PC-3 (cell line): ENCODE data around the gene RAB32. TPM values are rescaled to one million over a fixed set of nuclear protein-coding genes. Genes with fewer than 3 reads are reported as not detected.

Source experiments
- ATAC-seq: fragments of 200-7000 bp; cut with Tn5 transposase; 2 replicates; pipeline ENCODE4 v1.9.1; 2020; ENCODE audit warnings: mild to moderate bottlenecking, moderate library complexity
- BruUV-seq: library from RNA; stranded (reverse); fragments of 400-500 nt; replicated peaks from 2 replicates; lab custom pipeline; 2021; lab: Mats Ljungman, UMichigan
- CTCF ChIA-PET: fragments of 300-600 bp; sonication (Branson Sonifier 250); formaldehyde crosslinking; loops from one replicate; lab custom pipeline; 2022; ENCODE audit warnings: antibody characterized with exemption; lab: Charles Lee
- POLR2A ChIA-PET: fragments of 300-600 bp; sonication (Branson Sonifier 250); formaldehyde crosslinking; loops from one replicate; lab custom pipeline; 2022; ENCODE audit warnings: antibody characterized with exemption; ENCODE audit not compliant: unreplicated experiment; lab: Charles Lee
- DNase-seq: peaks from one replicate; pipeline ENCODE4 v3.0.0-alpha.2; 2015
- H2AFZ ChIP-seq: fragments of 300-600 bp; sonication (generic); 2 replicates; pipeline ENCODE4 v1.6.0; 2016; ENCODE audit warnings: antibody characterized with exemption, low read length
- H3F3A ChIP-seq: fragments of 300-600 bp; sonication (generic); one replicate; pipeline ENCODE4 v1.6.0; 2017; ENCODE audit warnings: antibody characterized with exemption, low read length, control low read depth, mild to moderate bottlenecking; ENCODE audit not compliant: unreplicated experiment
- H3K27ac ChIP-seq: fragments of 300-600 bp; sonication (generic); 2 replicates; pipeline ENCODE4 v1.5.1; 2016; ENCODE audit warnings: mild to moderate bottlenecking, low read length
- H3K27me3 ChIP-seq: fragments of 300-600 bp; sonication (generic); 2 replicates; pipeline ENCODE4 v1.6.1; 2016; ENCODE audit warnings: low read length, mixed read lengths
- H3K36me3 ChIP-seq: fragments of 300-600 bp; sonication (generic); 2 replicates; pipeline ENCODE4 v1.6.1; 2016; ENCODE audit warnings: low read depth, mixed run types, low read length, mixed read lengths
- H3K4me1 ChIP-seq: fragments of 300-600 bp; sonication (generic); 2 replicates; pipeline ENCODE4 v1.5.1; 2016; ENCODE audit warnings: low read length; ENCODE audit not compliant: insufficient read depth
- H3K4me2 ChIP-seq: fragments of 300-600 bp; sonication (generic); 2 replicates; pipeline ENCODE4 v1.6.0; 2016; ENCODE audit warnings: low read length
- H3K4me3 ChIP-seq: fragments of 300-600 bp; sonication (generic); 2 replicates; pipeline ENCODE4 v1.5.1; 2016; ENCODE audit warnings: mild to moderate bottlenecking, low read length, mixed read lengths
- H3K79me2 ChIP-seq: fragments of 300-600 bp; sonication (generic); 2 replicates; pipeline ENCODE4 v1.6.1; 2017; ENCODE audit warnings: low read length, mixed read lengths
- H3K9ac ChIP-seq: fragments of 300-600 bp; sonication (generic); 2 replicates; pipeline ENCODE4 v1.6.0; 2016; ENCODE audit warnings: mild to moderate bottlenecking, low read length
- H3K9me2 ChIP-seq: fragments of 300-600 bp; sonication (generic); replicated peaks from 2 replicates; pipeline ENCODE4 v1.6.1; 2016; ENCODE audit warnings: mixed run types, low read length, mixed read lengths
- H3K9me3 ChIP-seq: fragments of 300-600 bp; sonication (generic); 2 replicates; pipeline ENCODE4 v1.6.1; 2016; ENCODE audit warnings: low read length, mixed read lengths
- H4K20me1 ChIP-seq: fragments of 300-600 bp; sonication (generic); 2 replicates; pipeline ENCODE4 v1.6.1; 2016; ENCODE audit warnings: low read length, mixed read lengths
- CTCF ChIP-seq: fragments of 300-600 bp; sonication (generic); conservative IDR thresholded peaks from 2 replicates; pipeline ENCODE4 v1.5.1; 2017; ENCODE audit warnings: antibody characterized with exemption, low read depth, mild to moderate bottlenecking, low read length
- EZH2 ChIP-seq: fragments of 300-600 bp; sonication (generic); IDR thresholded peaks from one replicate; pipeline ENCODE4 v1.6.1; 2017; ENCODE audit warnings: antibody characterized with exemption, mild to moderate bottlenecking, low read length; ENCODE audit not compliant: unreplicated experiment
- EZH2phosphoT487 ChIP-seq: fragments of 300-600 bp; sonication (generic); IDR thresholded peaks from 2 replicates; pipeline ENCODE4 v1.6.1; 2018; ENCODE audit warnings: mild to moderate bottlenecking, antibody characterized with exemption, low read length, borderline replicate concordance
- intact Hi-C: fragments of 100-400 bp; cut with micrococcal nuclease; formaldehyde crosslinking; loops from 2 replicates; pipeline ENCODE4 v1.9.0; 2023
- total RNA-seq: library from RNA; depleted of rRNA; stranded (reverse); fragments of >200 nt; gene quantifications from 2 replicates; pipeline ENCODE4 v1.2.3, GENCODE V29; 2014

The RAB32 gene
- total RNA-seq, 1 experiment from 2014 or later: 25.1 TPM

- Histone ChIP-seq H3K79me2 (no peaks in the 10 kb centered on the region), H3K4me2 (no peak overlapping the region), H2AFZ (no peak overlapping the region), H4K20me1 (no peaks in the 10 kb centered on the region), H3K27ac (no peak overlapping the region), H3K4me1 (no peaks in the 10 kb centered on the region), H3F3A (no peaks in the 10 kb centered on the region), H3K9ac (no peak overlapping the region), H3K36me3 (no peaks in the 10 kb centered on the region), H3K9me3 (no peaks in the 10 kb centered on the region), H3K4me3 (no peak overlapping the region), H3K27me3 (no peaks in the 10 kb centered on the region; the same call in 1 of the 2 replicates), H3K9me2 (no peaks in the 10 kb centered on the region)
- no peak for DNase-seq
- no TSS peak for BruUV-seq
- intact Hi-C loops: no loop called here
- no peak for TF ChIP-seq EZH2phosphoT487
- TF ChIP-seq CTCF: no peak
- TF ChIP-seq EZH2: no peak
- ATAC-seq: no peak
- CTCF ChIA-PET: no interaction called here
- POLR2A ChIA-PET: no interaction called here
Measured at GRCh38 chr6:146587459-146587858, 43.8 kb downstream of the RAB32 start.

- H3K9me3 ChIP-seq: no peaks in the 10 kb centered on the region
- H3F3A ChIP-seq: no peaks in the 10 kb centered on the region
- H3K27ac ChIP-seq: no peak overlapping the region
- H3K9ac ChIP-seq: no peak overlapping the region
- H4K20me1 ChIP-seq: no peaks in the 10 kb centered on the region
- no peaks in the 10 kb centered on the region for H3K4me1 ChIP-seq
- H3K79me2 ChIP-seq: no peaks in the 10 kb centered on the region
- no TSS peak for BruUV-seq
- no peak overlapping the region for H3K4me2 ChIP-seq
- no peak overlapping the region for H2AFZ ChIP-seq
- ATAC-seq (no peak), DNase-seq (no peak)
- H3K9me2 ChIP-seq: no peaks in the 10 kb centered on the region
- H3K36me3 ChIP-seq: no peaks in the 10 kb centered on the region
- CTCF ChIA-PET: no interaction called here
- TF ChIP-seq EZH2phosphoT487: no peak
- TF ChIP-seq CTCF: no peak
- no peak for TF ChIP-seq EZH2
- no peak overlapping the region for H3K4me3 ChIP-seq
- intact Hi-C loops: no loop called here
- H3K27me3 ChIP-seq: no peaks in the 10 kb centered on the region; the same call in 1 of the 2 replicates
- POLR2A ChIA-PET: no interaction called here
Measured at GRCh38 chr6:146590492-146590891, 46.9 kb downstream of the RAB32 start.

GRCh38 chr6:146592451-146592850 lies 48.8 kb downstream of the RAB32 start:
- Histone ChIP-seq H3K9me2 (no peaks in the 10 kb centered on the region), H3K27me3 (no peaks in the 10 kb centered on the region), H3K79me2 (no peaks in the 10 kb centered on the region), H3K9ac (no peak overlapping the region), H3F3A (no peaks in the 10 kb centered on the region), H3K36me3 (no peaks in the 10 kb centered on the region), H3K9me3 (no peaks in the 10 kb centered on the region), H3K4me2 (no peak overlapping the region), H4K20me1 (no peaks in the 10 kb centered on the region), H2AFZ (no peak overlapping the region), H3K4me1 (peaks cover 7% of the 10 kb centered on the region; the same call in 1 of the 2 replicates), H3K27ac (no peak overlapping the region), H3K4me3 (no peak overlapping the region)
- TF ChIP-seq CTCF: no peak
- TF ChIP-seq EZH2: no peak
- no peak for TF ChIP-seq EZH2phosphoT487
- no peak for ATAC-seq
- DNase-seq: no peak
- no TSS peak for BruUV-seq
- ChIA-PET POLR2A (no interaction called here), CTCF (no interaction called here)
- intact Hi-C loops: no loop called here
